ENCODE data around the gene PCDHB3.
"Not testable (repeated sequence)": the region's sequence is repeated elsewhere in the genome, so short reads cannot be mapped to it uniquely, and the experiment has no call there.

PCDHB3 gene

GRCh38 chr5:141135718-141136266 lies 35.5 kb downstream of the PCDHB3 start:
- no peak for DNase-seq (ENCODE audit: low read depth)

GRCh38 chr5:141137346-141137745 lies 37.1 kb downstream of the PCDHB3 start:
- not testable (repeated sequence) for DNase-seq (ENCODE audit: low read depth)

- peak; percentile 23 for DNase-seq (ENCODE audit: low read depth)
These were observed 49.5 kb downstream of the PCDHB3 start, which contains the start of gene PCDHB6 for GRCh38 chr5:141149812-141150211. Gene PCDHB6 (plus strand): TSS chr5:141150057. CDS start chr5:141150258, 201 bp downstream.

GRCh38 chr5:141150224-141150992 lies 50.1 kb downstream of the PCDHB3 start:
- no peak for DNase-seq (ENCODE audit: low read depth)

GRCh38 chr5:141150993-141151325 lies 50.7 kb downstream of the PCDHB3 start:
- no peak for DNase-seq (ENCODE audit: low read depth)

- DNase-seq (ENCODE audit: low read depth) = not testable (repeated sequence)
These were observed 51.4 kb downstream of the PCDHB3 start for GRCh38 chr5:141151632-141152031.

- not testable (repeated sequence) for DNase-seq (ENCODE audit: low read depth)
These were observed 51.8 kb downstream of the PCDHB3 start for GRCh38 chr5:141152096-141152495.
